ENCODE measurements around the gene IDH3G.

IDH3G gene

DNA sequence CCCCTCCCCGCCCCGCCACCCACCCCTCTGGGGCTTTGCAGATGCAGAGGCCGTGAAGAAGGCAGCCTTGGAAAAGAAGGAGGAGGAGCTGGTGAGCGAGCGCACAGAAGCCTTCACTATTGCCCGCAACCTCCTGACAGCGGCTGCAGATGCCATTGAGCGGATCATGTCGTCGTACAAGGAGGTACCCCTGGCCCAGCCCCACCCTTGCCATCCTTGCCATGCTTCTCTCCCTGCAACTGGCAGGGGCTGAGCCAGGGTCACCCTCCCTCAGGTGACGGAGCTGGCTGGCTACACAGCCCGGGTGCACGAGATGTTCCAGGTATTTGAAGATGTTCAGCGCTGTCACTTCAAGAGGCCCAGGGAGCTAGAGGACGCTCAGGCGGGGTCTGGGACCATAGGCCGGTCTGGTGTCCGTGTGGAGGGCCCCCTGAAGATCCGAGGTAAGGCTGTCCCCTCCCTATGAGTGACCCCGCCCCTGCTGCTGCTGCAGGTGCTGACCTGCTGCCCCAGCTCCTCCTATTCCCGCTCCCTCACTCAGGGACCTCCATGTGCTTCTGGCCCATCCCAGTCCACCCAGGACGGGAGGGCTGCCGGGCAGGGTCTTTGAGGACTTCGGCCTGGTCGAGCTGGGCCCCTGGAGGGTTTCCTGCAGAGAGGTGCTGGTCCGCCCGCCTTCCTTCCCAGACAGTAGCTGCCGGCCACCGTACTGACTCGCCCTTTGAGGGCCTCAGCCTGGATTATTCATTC is 57.9 kb downstream of the IDH3G start:
- Histone ChIP-seq H4K20me1 (ENCODE audit: insufficient read depth) (no peaks in the 10 kb centered on the region), H3K36me3 (ENCODE audit: insufficient read depth) (no peaks in the 10 kb centered on the region), H3K9ac (no peak overlapping the region), H3K27ac (no peak overlapping the region), H3K4me3 (IDR thresholded peaks at IDR 0.05; ENCODE audit: insufficient read depth, low read depth, low read length) (no peak overlapping the region), H3K4me2 (no peak overlapping the region), H3K4me1 (ENCODE audit: low read depth, poor library complexity, severe bottlenecking) (peaks cover 3% of the 10 kb centered on the region), H3K27me3 (ENCODE audit: insufficient read depth, low read depth) (no peaks in the 10 kb centered on the region), H2AFZ (ENCODE audit: low read depth) (no peak overlapping the region), H3K79me2 (ENCODE audit: insufficient read depth, low read depth) (no peaks in the 10 kb centered on the region)
- TF ChIP-seq, protein P1, sequence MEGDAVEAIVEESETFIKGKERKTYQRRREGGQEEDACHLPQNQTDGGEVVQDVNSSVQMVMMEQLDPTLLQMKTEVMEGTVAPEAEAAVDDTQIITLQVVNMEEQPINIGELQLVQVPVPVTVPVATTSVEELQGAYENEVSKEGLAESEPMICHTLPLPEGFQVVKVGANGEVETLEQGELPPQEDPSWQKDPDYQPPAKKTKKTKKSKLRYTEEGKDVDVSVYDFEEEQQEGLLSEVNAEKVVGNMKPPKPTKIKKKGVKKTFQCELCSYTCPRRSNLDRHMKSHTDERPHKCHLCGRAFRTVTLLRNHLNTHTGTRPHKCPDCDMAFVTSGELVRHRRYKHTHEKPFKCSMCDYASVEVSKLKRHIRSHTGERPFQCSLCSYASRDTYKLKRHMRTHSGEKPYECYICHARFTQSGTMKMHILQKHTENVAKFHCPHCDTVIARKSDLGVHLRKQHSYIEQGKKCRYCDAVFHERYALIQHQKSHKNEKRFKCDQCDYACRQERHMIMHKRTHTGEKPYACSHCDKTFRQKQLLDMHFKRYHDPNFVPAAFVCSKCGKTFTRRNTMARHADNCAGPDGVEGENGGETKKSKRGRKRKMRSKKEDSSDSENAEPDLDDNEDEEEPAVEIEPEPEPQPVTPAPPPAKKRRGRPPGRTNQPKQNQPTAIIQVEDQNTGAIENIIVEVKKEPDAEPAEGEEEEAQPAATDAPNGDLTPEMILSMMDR (conservative IDR thresholded peaks at IDR 0.05; ENCODE audit: low read depth, low read length) = no peak

Data from KMS-11 (cell line).